NCI-H1417 treated with DMSO at 0.1 percent for 48 hours (cell line): ENCODE data around the gene MPHOSPH10.
"Not testable (repeated sequence)": the region's sequence is repeated elsewhere in the genome, so short reads cannot be mapped to it uniquely, and the experiment has no call there.

ENCODE experiments used
- DNase-seq: peaks from one replicate; lab custom pipeline; 2025; lab: John Stamatoyannopoulos, UW

Gene MPHOSPH10, protein sequence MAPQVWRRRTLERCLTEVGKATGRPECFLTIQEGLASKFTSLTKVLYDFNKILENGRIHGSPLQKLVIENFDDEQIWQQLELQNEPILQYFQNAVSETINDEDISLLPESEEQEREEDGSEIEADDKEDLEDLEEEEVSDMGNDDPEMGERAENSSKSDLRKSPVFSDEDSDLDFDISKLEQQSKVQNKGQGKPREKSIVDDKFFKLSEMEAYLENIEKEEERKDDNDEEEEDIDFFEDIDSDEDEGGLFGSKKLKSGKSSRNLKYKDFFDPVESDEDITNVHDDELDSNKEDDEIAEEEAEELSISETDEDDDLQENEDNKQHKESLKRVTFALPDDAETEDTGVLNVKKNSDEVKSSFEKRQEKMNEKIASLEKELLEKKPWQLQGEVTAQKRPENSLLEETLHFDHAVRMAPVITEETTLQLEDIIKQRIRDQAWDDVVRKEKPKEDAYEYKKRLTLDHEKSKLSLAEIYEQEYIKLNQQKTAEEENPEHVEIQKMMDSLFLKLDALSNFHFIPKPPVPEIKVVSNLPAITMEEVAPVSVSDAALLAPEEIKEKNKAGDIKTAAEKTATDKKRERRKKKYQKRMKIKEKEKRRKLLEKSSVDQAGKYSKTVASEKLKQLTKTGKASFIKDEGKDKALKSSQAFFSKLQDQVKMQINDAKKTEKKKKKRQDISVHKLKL

DNA sequence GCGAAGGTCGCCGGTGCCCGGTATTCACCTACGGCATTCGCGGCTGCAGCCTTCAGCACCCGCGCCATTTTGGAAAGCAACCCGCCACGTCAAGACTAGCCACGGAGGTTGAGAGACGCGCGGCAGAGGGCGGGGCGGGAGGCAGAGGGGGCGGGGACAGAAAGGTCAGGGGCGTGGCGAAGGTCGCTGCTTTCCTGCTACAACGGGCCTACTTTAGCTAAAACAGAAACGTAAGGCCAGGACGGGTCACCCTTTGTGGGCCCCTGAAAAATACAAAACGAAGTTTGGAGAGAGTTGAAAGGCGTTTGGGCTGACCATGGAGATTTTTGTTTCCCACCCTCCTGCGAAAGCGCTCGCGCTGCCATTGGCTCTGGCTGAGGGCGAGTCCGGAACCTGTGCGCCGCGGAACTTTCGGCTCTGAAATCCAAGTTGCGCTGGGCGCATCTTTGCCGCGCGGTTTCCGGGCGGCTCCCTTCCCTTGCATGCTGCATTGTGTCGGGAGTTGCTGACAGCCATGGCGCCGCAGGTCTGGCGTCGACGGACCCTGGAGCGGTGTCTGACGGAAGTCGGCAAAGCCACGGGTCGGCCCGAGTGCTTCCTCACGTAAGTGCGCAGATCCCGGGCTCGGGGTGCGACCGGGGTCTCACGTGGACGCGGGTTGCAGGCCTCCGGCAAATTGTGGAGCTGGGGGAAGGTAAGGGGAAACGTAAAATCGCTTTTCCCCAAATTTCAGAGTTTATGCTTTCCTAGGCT, at the start of gene MPHOSPH10, which contains the start of gene MCEE:
Gene MPHOSPH10 (plus strand): TSS at position 483 of the 753 bp plus-strand sequence. CDS start 32 bp downstream, at position 515.
Gene MCEE (minus strand): TSS at position 78 of the 753 bp plus-strand sequence. CDS start 10 bp downstream, at position 68.
- DNase-seq: peak; percentile 89

DNA sequence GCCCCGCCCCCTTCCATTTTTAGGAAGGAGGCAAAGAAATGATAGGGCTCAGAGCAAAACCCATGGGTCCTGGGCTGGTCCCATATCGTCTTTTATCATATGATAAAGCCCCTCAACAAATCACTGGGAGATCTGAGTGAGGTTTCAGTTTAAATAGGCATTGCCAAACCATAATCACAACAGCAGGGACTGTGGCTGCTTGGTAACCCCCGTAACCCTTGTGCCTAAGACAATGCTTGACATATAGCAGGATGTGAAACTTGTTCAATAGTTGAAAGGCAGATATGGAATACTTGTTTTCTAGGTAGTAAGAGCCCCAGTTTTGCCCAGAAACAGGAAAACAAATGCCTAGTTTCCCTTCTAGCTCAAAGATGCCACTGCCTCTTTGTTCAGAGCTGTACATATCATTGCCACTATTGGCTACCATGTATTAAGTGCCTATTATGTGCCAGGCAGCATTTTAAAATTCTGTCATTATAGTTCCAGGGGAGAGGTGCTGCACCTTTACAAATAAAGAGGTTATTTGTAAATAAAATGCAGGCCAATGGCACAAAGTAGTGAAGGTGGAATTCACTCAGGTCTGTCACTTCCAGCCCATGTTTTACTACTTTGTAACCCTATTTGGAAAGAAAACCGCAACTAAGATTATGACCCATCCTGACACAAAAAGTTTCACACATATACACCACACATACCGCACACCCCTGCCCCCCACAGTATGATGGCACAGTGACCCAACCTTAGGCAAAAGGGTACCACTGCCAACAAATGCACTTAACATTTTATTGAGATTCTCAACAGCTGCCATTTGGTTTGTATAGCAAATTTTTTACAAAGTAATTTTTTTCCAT, 47.8 kb upstream of the MPHOSPH10 start:
- no peak for DNase-seq

DNA sequence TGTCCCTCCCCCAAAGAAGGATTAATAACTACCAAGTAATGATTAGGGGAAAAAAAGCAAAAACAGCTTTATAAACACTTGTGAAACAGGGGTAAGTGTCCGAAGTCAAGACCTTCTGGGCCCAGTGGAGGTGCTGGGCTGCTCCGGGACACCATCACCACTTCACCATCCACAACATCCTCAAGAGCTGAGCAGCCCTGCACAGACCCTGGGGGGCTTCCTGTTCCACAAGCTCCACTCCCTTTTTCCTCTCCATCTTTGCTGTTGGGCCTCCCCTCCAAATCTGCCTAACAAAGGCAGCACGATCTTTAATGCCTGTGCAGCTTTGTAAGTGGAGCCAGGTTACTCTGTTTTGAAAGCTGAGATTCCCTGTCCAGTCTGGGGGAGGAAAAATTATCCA, 47.1 kb upstream of the MPHOSPH10 start:
- not testable (repeated sequence) for DNase-seq

DNA sequence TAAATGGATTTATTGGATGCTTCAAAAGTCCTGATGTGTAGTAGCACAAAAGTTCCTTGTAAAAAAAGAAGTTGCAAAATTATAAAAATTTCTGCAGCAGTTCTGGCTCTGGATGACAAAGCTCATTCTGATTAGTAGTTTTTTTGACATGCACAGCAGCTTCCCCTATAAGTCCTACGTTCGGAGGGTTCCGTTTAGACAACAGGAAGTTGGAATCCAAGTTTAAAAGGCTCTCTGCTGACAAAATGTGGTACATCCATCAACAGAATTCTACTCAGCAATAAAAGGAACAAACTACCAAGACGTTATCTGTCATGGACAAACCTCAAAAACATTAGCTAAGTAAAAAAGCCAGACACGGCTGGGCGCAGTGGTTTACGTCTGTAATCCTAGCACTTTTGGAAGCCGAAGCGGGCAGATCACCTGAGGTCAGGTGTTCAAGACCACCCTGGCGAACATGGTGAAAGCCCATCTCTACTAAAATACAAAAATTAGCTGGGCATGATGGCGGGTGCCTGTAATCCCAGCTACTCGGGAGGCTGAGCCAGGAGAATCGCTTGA, 46.6 kb upstream of the MPHOSPH10 start:
- not testable (repeated sequence) for DNase-seq

DNA sequence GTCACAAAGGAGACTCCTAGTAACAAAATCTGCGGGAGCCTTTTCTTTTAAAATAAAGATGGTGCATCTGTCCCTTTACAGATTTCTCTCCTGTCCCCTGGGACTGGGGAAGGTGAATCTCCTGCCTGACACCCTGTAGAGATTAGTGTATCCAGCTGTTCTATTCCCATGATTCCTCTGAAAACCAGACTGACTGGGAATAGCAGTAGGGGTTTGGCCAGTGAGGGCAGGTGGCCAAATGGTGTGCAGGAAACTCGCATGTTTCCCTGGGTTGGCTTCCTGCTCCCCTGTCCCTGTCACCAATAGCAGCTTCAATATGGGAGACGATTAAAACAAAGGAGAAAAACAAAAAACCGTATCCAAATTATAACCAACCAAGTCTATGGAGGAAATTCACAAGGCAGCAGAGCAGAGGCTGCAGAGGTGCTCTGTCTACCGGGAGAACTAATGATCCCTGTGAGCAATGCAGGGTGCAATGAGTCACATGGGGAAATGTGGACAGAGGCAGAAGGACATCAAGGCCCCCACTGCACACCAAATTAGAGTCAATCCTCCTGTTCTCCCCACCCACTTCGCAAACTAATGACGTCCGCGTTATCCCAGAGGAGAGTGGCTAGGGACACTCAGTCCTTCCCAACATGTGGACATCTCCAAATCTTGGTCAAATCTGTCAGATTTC, 45.0 kb upstream of the MPHOSPH10 start:
- not testable (repeated sequence) for DNase-seq

DNA sequence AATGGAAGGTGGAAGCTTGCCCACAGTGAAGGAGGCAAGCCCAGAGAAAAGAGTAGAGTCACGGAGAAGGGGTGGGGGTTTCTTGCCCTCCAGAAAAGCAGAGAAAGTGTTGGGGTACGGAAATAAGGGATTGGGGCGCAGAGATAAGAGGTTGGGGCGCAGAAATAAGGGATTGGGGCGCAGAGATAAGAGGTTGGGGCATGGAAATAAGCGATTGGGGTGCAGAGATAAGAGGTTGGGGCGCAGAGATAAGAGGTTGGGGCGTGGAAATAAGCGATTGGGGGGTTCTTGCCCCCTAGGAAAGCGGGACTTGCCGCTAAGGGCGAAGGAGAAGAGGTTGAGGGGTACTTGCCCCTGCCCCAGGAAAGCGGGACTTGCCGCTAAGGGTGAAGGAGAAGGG, 41.0 kb upstream of the MPHOSPH10 start:
- DNase-seq: not testable (repeated sequence)

DNA sequence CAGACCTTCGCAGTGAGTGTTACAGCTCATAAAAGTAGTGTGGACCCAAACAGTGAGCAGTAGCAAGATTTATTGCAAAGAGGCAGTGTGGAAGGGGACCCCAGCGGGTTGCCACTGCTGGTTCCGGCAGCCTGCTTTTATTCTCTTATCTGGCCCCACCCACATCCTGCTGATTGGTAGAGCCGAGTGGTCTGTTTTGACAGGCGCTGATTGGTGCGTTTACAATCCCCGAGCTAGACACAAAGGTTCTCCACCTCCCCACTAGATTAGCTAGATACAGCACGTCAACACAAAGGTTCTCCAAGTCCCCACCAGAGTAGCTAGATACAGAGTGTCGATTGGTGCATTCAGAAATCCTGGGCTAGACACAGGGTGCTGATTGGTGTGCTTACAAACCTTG, 38.6 kb upstream of the MPHOSPH10 start:
- DNase-seq: not testable (repeated sequence)

DNA sequence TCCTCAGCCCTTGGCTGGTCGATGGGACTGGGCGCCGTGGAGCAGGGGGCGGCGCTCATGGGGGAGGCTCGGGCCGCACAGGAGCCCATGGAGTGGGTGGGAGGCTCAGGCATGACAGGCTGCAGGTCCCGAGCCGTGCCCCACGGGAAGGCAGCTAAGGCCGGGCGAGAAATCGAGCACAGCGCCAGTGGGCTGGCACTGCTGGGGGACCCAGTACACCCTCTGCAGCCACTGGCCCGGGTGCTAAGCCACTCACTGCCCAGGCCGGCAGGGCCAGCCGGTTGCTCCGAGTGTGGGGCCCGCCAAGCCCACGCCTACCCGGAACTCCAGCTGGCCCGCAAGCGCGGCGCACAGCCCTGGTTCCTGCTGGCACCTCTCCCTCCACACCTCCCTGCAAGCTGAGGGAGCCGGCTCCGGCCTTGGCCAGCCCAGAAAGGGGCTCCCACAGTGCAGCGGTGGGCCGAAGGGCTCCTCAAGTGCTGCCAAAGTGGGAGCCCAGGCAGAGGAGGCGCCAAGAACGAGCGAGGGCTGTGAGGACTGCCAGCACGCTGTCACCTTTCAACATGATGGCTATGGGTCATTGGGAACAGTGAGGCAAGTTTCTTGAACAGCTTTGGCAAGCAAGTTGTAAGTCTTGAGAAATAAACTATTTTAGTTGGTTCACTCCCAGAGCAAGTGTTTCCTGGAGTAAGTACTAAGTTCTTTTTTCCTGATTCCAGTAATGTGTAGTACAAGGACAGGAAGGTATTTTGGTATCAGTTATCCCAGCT, 37.8 kb upstream of the MPHOSPH10 start:
- not testable (repeated sequence) for DNase-seq

DNA sequence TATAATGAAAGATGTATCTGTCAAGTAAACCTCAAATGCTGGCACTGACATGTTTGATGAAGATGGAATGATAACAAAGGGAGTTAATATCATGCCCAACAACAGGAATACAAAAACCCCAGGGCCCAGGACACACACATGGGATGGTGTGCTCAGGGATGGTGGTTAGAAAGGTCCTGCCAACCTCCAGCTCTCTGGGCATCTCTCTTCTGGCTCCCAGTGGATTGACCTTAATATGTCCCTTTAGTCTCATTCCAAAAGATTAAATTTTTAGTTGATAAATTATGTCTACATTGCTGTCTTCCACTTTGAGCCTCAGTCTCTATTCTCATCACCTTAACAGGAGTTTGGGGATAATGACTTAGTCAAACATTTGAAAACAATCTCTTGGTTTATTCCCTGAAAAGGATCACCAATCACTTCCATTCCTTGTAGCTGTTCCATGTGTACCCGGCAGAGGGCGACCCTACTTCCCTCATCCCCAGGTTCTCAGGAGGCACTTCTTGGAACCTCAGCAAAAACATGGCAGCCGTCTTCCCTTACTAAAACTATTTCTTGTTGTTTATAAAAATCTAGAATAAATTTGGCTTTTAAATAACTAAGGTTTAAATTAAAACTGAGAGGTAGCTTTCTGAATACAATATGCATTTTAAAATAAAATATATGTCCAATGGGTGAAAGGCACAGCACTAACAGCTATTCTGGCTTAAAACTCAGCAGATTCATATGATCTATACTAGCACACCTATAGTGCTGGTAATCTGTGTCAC, 30.1 kb upstream of the MPHOSPH10 start:
- DNase-seq: peak; percentile 6

DNA sequence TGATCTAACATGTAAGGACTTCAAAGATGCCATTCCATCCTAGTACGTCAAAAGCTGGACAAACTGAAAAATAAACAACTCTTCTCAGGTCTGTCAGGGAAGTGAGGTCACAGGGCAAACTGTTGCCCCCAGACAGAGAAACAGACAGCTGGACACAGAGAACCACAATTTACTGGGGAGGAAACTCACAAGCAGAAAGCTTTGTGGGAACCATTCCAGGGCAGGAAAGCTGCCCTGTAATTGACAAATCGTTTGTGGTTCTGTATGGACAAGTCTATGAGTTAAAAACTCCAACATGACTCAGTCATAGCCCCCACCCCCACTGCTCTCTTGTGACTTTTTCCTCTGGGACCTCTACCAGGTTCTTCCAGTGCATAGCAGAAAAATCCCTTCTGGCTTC, 28.8 kb upstream of the MPHOSPH10 start:
- DNase-seq: no peak

DNA sequence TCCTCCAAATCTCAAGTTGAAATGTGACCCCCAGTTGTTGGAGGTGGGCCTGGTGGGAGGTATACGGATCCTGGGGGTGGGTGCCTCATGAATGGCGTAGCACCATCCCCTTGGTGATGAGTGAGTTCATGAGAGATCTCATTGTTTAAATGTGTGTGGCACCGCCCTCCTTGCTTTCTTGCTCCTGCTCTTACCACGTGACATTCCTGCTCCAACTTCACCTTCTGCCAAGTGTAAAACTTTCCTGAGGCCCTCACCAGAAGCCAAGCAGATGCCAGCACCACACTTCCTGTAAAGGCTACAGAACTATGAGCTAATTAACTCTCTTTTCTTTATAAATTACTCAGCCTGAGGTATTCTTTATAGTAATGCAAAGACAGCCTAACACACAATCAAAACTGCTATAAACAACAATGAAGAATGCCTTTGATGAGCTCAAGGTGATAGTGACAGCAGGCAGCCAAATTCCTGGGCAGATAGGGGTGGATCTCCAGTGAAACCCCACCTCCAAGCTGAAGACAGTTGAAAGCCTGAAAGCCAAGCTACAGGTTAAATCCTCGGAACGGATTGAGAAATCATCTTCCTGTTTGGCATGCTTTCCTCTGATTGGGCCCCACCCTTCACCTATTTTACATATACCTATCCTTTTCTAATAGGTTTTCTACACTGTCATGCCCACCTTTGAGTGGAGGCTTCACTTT, 27.3 kb upstream of the MPHOSPH10 start:
- DNase-seq: no peak

DNA sequence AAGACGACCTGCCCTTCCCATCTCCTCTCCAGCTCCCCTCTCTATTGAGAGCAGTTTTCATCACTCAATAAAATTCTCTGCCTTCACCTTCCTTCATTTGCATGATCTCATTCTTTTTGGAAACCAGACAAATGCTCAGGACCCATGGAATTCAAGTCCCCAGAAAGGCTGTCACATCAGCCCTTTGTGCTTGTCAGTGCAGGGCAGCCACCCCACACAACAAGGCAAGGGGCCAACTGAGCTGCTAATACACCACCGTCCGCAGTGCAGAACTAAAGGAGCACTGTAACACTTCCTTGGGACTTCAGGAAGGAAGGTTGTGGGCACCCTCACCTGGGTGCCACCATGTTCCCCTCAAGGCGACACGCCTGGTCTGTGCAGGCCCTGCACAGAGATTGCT, 26.6 kb upstream of the MPHOSPH10 start:
- no peak for DNase-seq

DNA sequence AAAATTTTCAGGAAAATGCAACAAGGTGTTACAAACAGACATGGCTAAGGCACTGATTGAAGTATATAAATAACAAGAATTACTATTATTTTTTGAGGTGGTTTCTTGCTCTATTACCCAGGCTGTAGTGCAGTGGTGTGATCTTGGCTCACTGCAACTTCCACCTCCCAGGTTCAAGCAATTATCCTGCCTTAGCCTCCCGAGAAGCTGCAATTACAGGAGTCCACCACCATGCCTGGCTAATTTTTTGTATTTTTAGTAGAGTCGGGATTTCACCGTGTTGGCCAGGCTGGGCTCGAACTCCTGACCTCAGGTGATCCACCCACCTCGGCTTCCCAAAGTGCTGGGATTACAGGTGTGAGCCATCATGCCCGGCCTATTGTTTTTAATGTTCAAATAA, 24.0 kb upstream of the MPHOSPH10 start:
- not testable (repeated sequence) for DNase-seq

DNA sequence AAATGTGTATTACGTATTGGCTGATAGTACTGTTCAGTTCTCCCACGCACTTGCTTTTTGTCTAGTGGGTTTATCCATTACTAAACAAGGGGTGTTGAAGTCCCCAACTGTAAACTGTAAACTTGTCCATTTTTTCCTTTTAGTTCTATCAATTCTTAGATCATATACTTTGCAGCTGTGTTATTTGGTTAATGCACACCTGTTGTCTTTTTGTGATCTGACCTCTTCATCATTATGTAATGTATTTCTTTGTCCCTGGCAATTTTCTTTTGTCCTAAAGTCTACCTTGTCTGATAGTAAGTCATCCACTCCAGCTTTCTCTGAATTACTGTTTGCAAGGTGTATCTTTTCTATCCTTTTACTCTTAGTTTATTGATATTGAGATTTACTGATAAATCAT, 22.3 kb upstream of the MPHOSPH10 start:
- DNase-seq: no peak

DNA sequence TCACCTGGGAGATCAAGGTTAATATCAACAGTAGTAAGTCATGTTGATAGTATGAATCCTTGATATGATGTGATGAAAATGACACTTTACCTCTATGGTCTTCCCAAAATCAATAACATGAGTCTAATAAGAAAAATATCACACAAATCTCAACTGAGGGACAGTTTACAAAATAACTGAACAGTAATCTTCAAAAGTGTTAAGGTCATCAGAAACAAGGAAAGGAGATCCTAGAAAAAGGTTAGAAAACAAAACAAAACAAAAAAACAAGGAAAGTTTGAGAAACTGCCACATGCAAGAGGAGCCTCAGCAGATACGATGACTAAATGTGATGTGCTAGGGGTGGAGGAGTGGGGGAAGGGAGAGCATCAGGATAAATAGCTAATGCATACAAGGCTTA, 16.6 kb upstream of the MPHOSPH10 start:
- DNase-seq: no peak

DNA sequence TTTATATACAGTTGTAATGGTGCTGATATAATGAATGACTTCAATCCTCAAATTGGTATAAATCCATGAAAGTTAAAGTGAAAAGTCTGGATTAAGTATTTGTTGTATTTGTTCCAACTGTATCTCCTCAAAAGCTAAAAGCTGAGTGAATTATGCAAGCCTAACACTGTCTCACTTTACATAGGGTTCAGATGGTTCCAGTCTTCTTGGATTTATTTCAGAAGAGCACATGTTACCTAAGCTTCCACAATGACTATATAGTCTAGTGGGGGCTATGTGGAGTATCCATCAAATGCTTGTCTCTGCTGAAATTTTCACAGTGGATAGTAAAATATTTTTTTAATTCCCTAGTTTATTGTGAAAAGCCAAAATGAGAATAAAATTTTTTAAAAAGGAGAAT, 13.4 kb upstream of the MPHOSPH10 start:
- DNase-seq: no peak

DNA sequence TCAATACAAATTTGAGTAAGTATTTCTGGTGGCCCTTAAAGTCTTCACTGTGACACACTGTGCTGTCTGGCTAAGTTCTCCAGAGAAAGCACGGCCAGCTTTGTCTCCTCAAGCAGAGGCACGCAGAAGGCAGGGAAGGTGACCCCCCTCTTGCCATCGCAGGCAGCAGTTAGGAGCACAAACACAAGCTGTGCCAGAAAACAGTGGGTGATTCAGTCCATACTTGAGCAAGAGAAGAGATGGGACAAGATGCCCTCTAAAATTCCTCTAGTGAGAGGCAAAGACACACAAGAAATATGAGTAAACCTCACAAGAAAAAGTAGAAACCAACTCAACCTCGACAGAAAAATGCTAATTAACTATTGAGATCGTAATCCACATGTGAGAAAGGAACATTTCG, 10.2 kb upstream of the MPHOSPH10 start:
- DNase-seq: no peak

DNA sequence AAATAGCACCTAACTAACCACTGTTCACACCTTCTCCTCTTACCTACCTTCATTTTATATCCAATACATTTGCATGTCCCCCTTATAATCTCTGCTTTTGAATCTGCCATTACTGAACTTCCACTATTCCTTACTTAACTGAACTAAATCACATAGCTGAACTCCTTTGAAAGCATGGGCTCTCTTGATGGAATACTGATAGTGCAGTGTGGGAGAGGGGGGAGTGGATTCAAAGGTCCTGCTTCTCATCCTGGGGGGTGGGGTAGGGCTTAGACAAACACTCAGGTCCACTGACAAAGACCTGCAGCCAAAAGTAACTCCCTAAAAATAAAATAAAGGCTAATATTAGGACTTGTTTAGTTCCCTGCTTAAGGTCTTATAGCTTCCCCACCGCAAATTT, 9.0 kb upstream of the MPHOSPH10 start:
- DNase-seq: no peak
